Tibial nerve (tissue), 4 donors: ENCODE data around the gene AGMO. TPM values are rescaled to one million over a fixed set of nuclear protein-coding genes. Genes with fewer than 3 reads are reported as not detected.

Source experiments
- DNase-seq, 2 donors: peaks; one replicate each; pipeline ENCODE4 v3.0.0-alpha.2; 2019; ENCODE audit warnings: low spot score in 2 of 2
- H3K27ac ChIP-seq, 4 donors: fragments of 200-600 bp; sonication (generic) in 3 of 4; one replicate each; pipeline ENCODE4 v1.5.1; 2017 to 2019; ENCODE audit warnings: mild to moderate bottlenecking in 1 of 4
- H3K27me3 ChIP-seq, 2 donors: fragments of 200-600 bp; sonication (generic) in 1 of 2; one replicate each; pipeline versions ENCODE4 v1.5.1 to v1.6.0; 2017 to 2019
- H3K36me3 ChIP-seq, 3 donors: fragments of 200-600 bp; sonication (generic); one replicate each; pipeline ENCODE4 v1.5.1; 2018 to 2019
- H3K4me1 ChIP-seq, 4 donors: fragments of 200-600 bp; sonication (generic) in 3 of 4; one replicate each; pipeline ENCODE4 v1.5.1; 2017 to 2019
- H3K4me3 ChIP-seq, 4 donors: fragments of 200-600 bp; sonication (generic) in 3 of 4; one replicate each; pipeline ENCODE4 v1.5.1; 2017 to 2019; ENCODE audit warnings: mild to moderate bottlenecking in 1 of 4, moderate library complexity in 1 of 4
- H3K9me3 ChIP-seq, 4 donors: fragments of 200-600 bp; sonication (generic) in 3 of 4; one replicate each; pipeline ENCODE4 v1.5.1; 2017 to 2019
- CTCF ChIP-seq, 5 experiments: fragments of 200-600 bp in 3 of 5; fragments of 450-650 bp in 2 of 5; sonication (generic) in 3 of 5; IDR thresholded peaks; one replicate each; pipeline ENCODE4 v1.5.1; 2016 to 2019; ENCODE audit warnings: antibody characterized with exemption in 5 of 5, mild to moderate bottlenecking in 3 of 5, moderate library complexity in 2 of 5
- EP300 ChIP-seq, 2 donors: sonication (generic); formaldehyde crosslinking; IDR thresholded peaks; one replicate each; pipeline ENCODE4 v1.6.1; 2017; ENCODE audit warnings: antibody characterized with exemption in 2 of 2, mild to moderate bottlenecking in 1 of 2
- POLR2A ChIP-seq, 2 donors: fragments of 450-650 bp; IDR thresholded peaks; one replicate each; pipeline ENCODE4 v1.6.1; 2017; ENCODE audit warnings: antibody characterized with exemption in 2 of 2, mild to moderate bottlenecking in 2 of 2, moderate library complexity in 2 of 2
- WGBS, 2 donors: methylation state at CpG; one replicate each; pipeline ENCODE4 v1.1.5; 2018; 5-methylcytosine and 5-hydroxymethylcytosine counted together
- total RNA-seq, 4 donors: library from RNA; depleted of rRNA; stranded (reverse); fragments of >200 nt; gene quantifications; one replicate each; pipeline ENCODE4 v1.1.0, GENCODE V29; 2016

The AGMO gene
- total RNA-seq, 4 donors from 2014 or later = 2.4 to 14.0 (median 6.5) TPM

- no peak for TF ChIP-seq CTCF (IDR thresholded peaks at IDR 0.05)
- TF ChIP-seq POLR2A (IDR thresholded peaks at IDR 0.05) = no peak
- TF ChIP-seq EP300 (IDR thresholded peaks at IDR 0.05) = no peak
- Histone ChIP-seq H3K27me3 (no peaks in the 10 kb centered on the region), H3K36me3 (no peaks in the 10 kb centered on the region), H3K9me3 (no peaks in the 10 kb centered on the region), H3K27ac (no peak overlapping the region), H3K4me1 (no peaks in the 10 kb centered on the region), H3K4me3 (no peak overlapping the region)
- WGBS, 2 donors = 14 to 20% methylated on average over 2 of the region's 2 CpGs
- no peak for DNase-seq
These were observed 316.0 kb downstream of the AGMO start for GRCh38 chr7:15245831-15246230.

GRCh38 chr7:15239801-15240200, 322.0 kb downstream of the AGMO start:
- Histone ChIP-seq H3K9me3 (peaks cover 0 to 5% (median 0%) of the 10 kb centered on the region in 4 donors), H3K27ac (no peak overlapping the region), H3K27me3 (no peaks in the 10 kb centered on the region), H3K4me1 (no peaks in the 10 kb centered on the region), H3K36me3 (no peaks in the 10 kb centered on the region), H3K4me3 (no peak overlapping the region)
- TF ChIP-seq EP300 (IDR thresholded peaks at IDR 0.05) (no peak), CTCF (IDR thresholded peaks at IDR 0.05) (no peak), POLR2A (IDR thresholded peaks at IDR 0.05) (no peak)
- WGBS, 2 donors = 77 to 79% methylated on average over 4 of the region's 4 CpGs
- DNase-seq = no peak

- H3K4me1 ChIP-seq = no peaks in the 10 kb centered on the region
- no peaks in the 10 kb centered on the region for H3K36me3 ChIP-seq
- peaks cover 0 to 5% (median 0%) of the 10 kb centered on the region in 4 donors for H3K9me3 ChIP-seq
- DNase-seq = no peak
- 33 to 43% methylated on average over 2 of the region's 2 CpGs for WGBS, 2 donors
- TF ChIP-seq EP300 (IDR thresholded peaks at IDR 0.05) (no peak), POLR2A (IDR thresholded peaks at IDR 0.05) (no peak), CTCF (IDR thresholded peaks at IDR 0.05) (no peak)
- H3K27me3 ChIP-seq = no peaks in the 10 kb centered on the region
- H3K27ac ChIP-seq = no peak overlapping the region
- H3K4me3 ChIP-seq = no peak overlapping the region
These were observed 324.9 kb downstream of the AGMO start for GRCh38 chr7:15236952-15237351.

- Histone ChIP-seq H3K36me3 (no peaks in the 10 kb centered on the region), H3K4me1 (no peaks in the 10 kb centered on the region), H3K9me3 (peaks cover 0 to 5% (median 0%) of the 10 kb centered on the region in 4 donors), H3K4me3 (no peak overlapping the region), H3K27ac (no peak overlapping the region), H3K27me3 (no peaks in the 10 kb centered on the region)
- WGBS, 2 donors = 89 to 91% methylated on average over 3 of the region's 3 CpGs
- TF ChIP-seq CTCF (IDR thresholded peaks at IDR 0.05) (no peak), EP300 (IDR thresholded peaks at IDR 0.05) (no peak), POLR2A (IDR thresholded peaks at IDR 0.05) (no peak)
- no peak for DNase-seq
These were observed 327.4 kb downstream of the AGMO start for GRCh38 chr7:15234431-15234830.

GRCh38 chr7:15228831-15229230, 333.0 kb downstream of the AGMO start:
- 65 to 83% methylated on average over 3 of the region's 3 CpGs for WGBS, 2 donors
- TF ChIP-seq CTCF (IDR thresholded peaks at IDR 0.05) = no peak
- no peak for TF ChIP-seq EP300 (IDR thresholded peaks at IDR 0.05)
- TF ChIP-seq POLR2A (IDR thresholded peaks at IDR 0.05) = no peak

More at GRCh38 chr7:15228831-15229230, 333.0 kb downstream of the AGMO start:
- Histone ChIP-seq H3K9me3 (peaks cover 0 to 4% (median 0%) of the 10 kb centered on the region in 4 donors), H3K4me3 (no peak overlapping the region), H3K27ac (no peak overlapping the region), H3K36me3 (no peaks in the 10 kb centered on the region), H3K27me3 (no peaks in the 10 kb centered on the region), H3K4me1 (no peaks in the 10 kb centered on the region)
- no peak for DNase-seq
